GM19025 (cell line): ENCODE results near the gene TAS1R3.
A peak's percentile ranks its signal among the peaks of the same experiment; 100 is the strongest.

Source experiments
- ATAC-seq: cut with Tn5 transposase; IDR thresholded peaks from one replicate; pipeline ENCODE4 v1.9.1; 2021; ENCODE audit warnings: mild to moderate bottlenecking, low read depth, moderate library complexity; ENCODE audit not compliant: unreplicated experiment

The TAS1R3 gene

DNA sequence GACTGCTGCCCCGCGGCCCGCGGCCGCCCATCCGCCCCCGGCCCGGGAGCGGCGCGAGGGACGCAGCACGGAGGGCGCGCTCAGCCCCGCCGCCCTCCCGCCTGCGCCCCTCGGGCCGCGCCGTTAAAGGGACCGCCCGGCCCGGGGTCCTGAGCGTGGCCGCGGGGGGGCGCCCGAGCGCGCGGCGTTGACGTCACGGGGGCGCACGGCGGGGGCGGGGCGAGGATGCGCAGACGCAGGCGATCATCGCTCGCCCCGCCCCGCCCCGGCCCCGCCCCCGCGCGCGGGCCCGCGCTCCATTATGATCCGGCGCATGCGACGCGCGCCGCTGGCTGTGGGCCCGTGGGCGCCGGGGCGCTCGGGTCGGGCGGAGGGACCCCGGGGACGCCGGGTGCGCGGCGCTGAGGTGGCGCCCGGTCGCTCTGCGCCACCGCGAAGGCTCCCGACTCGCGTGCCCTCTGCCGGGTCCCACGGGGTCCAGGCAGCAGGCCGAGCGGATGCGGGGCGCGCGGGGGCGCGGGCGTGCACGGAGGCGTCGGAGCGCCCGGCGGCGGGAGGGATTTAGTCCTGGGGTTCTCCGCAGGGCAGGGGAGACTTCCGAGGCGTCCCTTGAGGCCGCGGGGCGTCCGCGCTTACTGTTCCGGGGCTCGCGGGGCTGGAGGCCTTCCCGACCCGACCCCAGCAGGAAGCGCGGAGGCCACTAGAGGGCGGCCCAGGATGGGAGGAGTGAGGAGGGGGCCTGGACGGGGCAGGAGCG, 18.4 kb downstream of the TAS1R3 start, which contains the start of gene DVL1:
TSS of gene DVL1 (minus strand) at position 163 of the 757 bp plus-strand sequence. CDS start 353 bp downstream, outside the sequence.
- peak; percentile 65 for ATAC-seq

DNA sequence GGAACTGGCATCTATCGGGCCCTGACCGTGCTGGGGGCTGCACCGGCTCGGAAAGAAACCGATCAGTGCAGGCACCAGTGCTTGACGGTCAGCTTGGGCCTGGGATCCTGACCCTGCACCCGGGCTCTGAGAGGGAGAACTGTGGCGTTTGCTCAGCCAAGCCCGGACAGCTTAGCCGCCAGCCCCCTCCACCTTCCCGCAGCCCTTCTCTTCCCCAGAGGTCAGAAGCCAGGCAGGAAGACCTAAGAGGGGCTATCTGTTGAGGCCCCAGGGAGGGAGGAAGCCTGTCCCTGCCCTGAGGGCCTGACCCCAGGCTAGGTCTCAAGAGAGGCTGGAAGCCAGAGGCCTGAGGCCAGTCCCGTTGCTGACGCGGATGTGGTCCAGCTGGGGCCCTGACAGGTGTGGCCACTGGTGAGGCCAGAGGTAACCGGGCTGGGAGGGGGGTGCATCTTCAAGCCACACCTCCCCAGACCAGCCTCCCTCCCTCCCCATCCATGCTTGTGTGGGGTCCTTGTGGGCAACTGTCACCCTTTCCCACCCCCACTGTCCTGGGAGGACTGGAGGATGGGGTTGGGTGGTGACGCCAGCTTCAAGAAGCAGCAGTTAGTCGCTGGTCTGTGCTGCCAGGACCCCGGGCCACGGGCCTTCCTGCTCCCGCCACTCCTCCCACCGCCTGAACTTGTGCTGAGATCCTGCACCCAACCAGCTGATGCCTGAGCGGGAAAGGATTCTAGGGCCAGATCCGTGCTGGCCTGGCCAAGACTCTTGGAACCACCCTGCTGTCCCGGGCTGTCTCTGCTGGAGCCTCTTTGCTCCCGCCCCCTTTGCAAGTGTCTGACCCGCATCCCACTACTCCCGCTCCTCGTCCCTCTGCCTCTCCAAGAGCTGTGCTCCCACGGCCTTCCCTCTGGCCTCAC, 20.7 kb downstream of the TAS1R3 start:
- no peak for ATAC-seq

DNA sequence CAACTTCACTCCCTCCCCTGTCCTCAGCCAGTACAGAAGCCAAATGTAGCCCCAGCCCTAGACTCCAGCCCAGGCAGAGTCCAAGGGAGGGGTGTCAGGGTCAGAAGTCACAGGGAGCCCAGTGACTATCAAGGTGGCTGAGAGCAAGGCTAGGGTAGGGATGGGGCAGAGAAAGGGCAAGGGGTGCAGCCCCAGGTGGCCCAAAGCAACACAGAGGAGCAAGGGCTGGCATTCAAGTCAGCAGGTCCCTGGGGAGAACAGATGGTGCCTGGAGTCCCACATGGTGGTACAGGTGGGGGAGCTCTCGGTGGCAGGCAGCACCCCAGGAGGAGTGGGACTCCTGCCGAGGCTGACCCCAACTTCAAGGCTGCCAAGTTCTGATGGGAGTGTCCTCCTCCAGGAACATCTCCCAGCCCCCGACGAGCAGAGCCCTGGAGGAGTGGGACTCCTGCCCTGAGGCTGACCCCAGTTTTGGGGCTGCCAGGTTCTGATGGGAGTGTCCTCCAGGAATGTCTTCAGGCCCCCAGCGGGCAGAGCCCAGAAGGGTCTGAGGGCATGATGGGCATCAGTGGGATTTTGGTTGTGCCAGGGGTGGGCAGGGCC, 21.8 kb downstream of the TAS1R3 start:
- ATAC-seq: no peak

DNA sequence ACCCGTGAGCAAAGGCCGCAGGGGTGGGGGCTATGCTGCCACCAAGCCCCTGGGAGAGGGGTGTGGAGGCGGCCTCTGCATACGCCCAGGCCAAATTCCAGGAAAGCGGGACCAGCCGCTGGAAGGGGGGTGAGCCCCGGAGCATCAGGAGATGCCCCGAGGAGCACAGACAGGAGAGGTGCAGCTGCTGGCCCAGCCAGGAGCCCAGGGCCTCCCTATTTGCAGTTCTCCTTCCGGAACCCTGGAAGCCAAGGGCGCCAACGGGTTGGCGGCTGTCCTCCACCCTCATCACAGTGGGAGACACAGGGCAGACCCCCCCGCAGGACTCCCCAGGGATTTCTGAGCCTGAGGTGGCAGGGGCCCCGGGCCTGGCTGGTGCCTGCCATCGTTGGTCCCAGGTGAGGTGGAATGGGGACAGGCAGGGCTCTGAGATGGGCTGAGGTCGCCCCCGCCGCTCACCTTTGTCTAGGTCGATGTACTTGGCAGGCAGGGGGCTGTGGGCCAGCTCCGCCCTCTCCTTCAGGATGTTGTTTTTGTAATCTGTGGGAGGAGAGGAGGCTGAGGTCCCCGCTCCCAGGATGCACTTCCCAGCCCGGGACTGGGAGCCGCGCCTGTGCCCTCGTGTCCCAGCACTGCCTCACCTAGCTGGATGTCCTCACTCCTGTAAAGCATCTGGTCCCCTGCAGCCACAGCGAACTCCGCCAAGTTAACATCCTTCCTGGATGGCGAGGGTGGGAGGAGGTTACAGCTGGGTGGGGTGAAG, 22.5 kb downstream of the TAS1R3 start:
- no peak for ATAC-seq

DNA sequence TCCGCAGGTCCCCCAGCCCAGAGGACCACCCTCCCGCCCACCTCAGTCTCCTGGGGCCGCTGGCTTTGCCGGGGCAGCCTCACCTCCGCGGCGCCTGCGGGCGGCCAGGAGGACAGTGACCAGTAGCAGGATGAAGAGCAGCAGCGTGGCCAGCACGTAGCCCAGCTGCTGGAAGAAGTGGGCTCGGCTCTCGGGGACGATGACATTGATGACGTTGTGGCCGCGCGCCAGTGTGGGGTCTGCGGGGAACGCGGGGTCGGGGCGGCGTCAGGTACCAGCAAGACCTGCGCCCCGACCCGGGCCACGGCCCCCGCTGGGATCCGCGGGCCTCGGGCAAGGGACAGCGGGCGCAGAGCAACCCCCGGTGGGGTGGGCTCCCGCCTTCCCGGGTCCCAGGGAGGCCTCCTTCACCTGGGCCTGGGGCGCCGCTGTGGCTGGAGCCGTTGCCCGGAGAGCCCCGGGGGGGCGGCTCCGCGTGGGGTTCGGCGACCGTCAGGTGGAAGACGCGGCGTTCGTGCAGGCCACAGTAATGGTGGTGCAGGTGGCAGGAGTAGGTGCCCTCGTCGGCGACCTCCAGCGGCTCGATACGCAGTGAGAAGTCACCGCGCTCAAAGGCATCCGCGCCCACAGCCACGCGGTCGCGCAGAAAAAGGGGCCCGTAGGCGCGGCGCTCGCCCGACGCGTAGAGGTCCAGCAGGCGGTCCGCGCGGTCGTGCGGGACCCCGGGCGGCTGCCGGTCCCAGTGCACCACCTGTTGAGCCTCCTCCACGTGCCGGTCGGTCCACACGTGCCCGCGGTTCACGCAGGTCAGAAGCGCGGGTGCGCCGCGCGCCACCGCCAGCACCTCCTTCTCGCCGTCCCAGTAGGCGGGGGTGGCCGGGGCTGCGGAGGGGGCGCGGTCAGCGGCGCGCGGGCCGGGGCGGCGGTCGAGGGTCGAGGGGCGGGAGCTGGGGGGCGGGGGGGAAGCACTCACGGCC, 23.5 kb downstream of the TAS1R3 start:
- ATAC-seq: no peak

DNA sequence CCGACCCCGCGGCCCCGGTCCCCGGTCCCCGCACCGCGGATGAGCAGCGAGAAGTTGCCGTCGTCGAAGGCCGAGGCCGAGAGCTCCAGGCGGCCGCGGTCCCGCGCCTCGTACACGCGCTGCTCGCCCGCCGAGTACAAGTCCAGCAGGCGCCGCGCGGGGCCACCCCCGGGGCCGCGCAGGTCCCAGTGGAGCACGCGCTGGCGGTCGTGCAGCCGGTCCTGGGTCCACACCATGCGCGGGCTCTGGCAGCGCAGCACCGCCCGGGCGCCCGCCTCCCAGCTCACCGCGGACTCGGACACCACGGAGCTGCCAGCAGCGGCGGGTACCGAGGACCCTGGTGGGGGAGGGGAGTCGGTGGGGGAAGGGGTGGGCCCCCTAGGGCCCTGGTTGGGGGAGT, 24.3 kb downstream of the TAS1R3 start:
- ATAC-seq: no peak

DNA sequence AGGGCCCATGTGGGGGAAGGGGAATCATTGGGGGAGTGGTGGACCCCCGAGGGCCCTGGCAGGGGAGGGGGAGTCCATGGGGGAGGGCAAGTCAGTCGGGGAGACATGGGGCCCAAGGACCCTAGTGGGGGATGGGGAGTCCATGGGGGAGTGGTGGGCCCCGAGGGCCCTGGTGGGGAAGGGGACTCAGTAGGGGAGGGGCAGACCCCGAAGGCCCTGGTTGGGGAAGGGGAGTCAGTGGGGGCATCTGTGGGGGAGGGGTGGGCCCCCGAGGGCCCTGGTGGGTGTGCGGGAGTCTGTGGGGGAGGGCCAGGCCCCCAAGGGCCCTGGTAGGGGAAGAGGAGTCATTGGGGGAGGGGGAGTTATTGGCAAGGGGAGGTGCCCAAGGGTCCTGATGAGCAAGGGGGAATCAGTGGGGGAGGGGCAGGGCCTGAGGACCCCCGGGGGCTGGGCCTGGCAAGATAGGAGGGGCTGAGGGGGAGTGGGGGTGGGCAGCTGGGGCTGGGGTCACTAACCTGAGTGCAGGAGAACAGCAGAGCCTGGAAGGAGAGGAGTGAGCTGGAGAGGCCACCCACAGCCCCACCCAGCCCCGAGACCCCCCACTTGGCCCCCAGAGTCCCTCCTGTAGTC, 25.2 kb downstream of the TAS1R3 start:
- ATAC-seq: no peak

DNA sequence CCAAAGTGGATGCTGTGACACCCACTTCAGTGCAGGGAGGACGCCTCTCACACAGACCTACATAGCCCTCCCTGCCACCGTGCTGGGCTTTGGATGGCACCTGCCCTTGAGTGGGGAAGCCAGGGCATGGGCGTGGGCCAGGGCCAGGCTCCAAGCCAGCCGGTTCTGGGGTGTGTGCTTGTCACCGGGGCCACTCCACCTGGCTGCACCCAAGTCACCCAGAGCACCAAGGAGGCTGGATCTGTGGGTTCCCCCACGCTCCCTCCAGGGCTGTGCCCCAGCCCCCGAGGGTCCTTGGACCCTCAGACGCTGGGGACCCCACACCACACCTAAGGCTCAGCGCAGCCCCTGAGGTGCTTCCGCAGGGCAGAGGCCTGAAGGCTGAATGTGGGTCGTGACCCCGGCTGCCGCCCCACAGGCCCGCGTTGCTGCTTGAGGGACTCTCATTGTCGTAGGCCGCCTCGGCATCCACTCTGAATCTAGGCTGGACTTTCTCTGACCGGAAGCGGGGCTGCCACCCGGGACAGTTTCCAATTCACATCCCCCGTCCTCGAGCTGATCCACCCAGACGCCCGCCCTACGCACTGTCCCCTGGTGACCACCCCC, 25.8 kb downstream of the TAS1R3 start:
- no peak for ATAC-seq

DNA sequence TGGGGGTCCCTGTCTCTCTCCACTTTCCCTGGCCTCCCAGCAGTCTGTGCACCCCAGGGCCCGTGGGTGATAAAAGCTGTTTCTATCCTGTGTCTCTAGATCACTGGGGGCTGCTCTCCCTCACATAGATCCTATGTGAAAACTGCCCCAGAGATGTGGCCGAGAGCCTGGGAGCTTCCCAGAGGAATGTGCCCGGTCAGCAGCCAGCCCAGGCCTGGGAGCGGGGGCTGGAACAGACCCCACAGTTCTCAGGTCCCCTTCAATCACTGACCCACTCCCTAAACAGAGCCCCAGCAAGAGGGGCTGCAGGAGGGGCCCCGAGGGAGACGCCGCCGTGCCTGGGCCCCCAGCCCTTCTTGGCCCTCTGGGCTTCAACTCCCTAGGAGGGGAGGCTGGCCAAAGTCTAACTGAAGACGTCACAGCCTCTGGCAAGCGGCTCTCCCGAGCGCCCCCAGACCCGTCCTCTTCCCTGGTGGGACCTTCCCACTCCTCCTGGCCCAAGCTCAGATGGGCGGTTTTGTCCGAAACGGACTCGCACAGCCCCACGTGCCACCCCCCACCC, 26.9 kb downstream of the TAS1R3 start:
- ATAC-seq: no peak

DNA sequence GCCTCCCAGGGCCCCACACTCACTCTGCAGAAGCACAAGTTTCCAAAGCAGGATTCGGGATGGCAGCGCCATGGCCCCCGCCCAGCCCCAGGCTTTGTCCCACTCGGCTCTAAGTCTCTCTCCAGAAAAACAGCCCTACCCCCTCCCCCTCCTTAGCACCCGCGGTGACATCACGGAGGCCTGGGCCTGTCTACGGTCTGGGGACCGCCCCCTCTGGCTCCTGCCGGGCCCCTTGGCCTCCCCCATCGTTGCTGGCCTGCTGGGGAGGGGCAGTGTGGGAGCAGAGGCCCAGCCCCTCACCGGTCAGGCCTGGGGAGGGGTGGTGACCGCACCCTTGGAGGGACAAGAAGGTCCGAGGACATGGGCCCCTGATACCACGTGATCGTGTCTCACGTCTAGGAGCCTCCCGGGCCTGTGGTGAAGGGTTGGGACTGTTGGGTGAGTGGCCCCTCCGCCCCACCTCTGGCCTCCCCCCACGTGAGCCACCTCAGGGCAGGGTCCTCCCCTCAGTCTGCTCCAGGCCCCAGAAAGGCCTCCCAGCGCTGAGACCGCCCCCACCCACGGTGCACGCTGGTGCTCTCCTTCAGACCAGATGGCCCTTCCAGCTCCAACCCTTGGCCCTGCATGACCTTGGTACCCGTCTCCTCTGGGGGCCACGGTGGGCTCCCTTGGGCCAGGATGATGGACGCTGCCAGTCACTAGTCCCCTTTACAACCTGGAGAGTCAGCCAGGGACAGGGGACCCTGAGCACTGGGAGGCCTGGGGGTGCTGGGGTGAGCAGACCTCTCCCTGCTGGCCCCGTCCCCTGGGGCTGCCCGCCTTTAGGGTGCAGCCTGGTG, 27.6 kb downstream of the TAS1R3 start, which contains the start of gene MXRA8:
TSS of gene MXRA8 (minus strand) at position 123 of the 839 bp plus-strand sequence. CDS start at position 72, 51 bp downstream.
- no peak for ATAC-seq

DNA sequence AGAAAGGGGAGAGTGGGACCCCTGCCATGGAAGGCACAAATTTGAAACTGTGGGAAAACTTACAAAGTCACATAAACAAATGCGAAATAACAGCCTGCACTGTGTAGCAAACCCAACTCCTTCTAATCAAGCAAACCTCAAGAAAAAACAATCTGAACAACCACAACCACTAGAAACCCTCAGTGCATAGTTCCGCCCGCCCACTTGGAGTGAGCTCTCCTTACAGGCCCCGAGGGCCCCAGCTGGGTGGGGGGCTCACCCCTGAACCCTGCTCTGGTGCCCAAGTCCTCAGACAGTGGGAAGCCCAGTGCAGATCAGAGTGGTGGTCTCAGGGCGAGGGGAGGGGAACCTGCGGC, 28.2 kb downstream of the TAS1R3 start:
- ATAC-seq: no peak

DNA sequence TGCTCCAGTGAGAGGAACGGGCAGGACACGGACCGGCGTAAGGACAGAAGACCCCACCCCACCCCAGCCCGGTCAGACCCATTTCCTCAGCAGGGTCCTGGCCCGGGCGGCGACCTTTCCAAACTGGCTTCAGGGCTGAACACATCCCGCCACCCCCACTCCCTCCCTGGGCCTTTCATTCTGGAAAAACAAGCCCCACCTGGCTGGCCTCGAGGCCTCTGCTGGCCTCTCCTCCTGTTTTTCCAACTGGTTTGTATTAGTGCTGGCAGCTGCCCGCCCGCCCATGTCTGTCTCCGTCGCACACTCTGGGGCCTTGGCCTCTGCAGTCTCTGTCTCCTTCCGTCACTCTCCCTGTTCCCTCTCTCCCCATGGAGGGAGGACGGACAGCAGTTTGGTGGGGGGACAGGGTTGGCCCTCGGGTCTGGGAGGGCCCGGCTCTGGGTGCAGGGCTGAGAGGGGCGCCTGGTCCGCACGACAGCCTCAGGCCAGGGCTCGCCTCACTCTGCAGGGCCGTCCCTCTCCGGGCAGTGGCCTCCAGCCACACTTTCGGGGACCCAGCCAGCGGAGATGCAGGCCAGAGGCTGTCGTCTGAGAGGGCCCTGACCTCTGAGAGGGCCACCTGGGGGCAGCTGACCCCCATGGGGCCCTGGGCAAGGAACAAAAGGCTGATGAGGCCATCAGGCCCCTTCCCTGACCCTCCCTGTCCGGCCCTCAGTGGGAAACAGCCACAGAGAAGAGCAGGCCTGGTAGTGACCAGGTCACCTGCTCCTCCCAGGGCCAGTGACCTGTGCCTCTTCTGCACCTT, 28.8 kb downstream of the TAS1R3 start:
- no peak for ATAC-seq

DNA sequence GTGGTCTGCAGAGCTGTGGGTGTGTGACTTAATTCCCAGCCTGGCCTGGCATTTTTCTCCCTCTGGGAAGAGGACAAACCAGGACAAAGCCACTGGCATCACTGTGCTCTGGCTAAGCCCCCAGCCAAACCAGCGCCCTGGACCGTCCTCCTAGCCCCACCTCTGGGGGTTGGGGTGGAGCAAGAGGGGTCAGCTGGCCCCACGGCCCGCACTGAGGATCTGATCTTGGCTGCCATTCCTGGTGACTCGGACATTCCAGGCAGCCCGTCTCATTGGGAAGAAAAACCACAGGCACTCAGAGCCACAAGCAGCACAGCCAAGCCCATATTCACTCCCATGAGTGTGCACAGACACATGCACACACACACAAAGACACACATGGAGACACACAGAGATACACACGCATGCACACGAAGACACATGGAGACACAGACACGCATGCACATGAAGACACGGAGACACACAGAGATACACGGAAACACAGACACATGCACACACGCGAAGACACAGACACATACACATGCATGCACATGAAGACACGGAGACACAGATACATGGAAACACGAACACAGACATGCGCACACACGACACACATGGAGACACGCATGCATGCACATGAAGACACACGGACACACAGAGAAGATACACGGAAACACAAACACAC, 29.6 kb downstream of the TAS1R3 start:
- ATAC-seq: no peak

DNA sequence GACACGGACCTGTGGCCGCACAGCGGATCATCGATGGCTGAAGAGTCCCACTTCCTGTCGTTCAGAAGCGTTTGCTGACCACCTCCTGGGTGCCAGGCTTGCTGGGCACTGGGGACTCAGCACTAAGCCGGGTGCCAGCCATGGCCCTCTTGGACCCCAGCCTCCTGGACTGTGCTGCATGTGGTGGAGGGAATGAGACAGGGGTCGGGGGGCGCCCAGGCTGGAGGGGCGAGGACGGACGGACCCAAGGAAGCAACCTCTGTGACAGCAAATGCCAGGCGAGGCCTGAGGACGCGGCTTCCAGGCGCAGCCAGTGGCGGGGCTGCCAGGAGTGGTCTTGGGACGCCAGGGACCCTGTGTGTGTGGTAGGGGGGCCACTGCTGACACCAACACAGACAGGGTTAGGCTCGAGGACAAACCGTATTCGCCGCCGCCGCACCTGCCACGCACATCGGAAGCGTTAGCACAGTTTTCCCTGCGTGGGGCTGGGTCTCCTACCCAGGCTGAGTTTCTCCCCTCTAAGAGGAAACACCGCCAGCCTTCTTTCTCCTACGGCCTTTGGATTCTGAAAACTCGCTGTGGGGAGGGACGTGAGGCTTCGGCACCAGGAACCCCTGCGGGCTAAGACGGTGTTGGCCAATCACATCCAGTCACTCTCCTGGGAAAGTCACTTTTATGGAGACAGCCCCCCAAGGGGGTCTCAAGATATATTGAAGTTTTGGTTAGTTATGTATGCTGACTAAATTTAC, 30.3 kb downstream of the TAS1R3 start:
- no peak for ATAC-seq

DNA sequence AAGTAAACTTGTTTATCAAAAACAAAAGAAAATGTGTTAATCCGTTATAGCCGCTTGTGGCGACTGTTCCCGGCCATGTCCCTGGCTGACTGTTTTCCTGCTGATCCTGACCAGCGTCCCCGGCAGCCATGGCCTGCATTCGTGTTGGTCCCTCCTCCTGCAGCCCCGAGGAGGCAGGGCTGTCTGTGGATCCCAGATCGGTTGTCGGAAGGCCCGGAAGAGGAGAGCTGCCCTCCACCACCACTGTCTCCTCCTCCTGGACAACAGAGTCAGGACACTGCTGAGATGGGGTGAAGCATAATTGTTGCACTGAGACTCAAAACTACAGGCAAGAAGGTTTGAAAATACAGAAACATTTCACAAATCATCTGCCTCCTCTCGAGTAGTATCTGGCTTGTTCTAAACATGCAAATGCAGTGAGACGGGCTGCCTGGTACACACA, 30.9 kb downstream of the TAS1R3 start:
- ATAC-seq: no peak
